Endothelial cell of umbilical vein (primary cell): ENCODE results near the gene PPCDC. TPM values are rescaled to one million over a fixed set of nuclear protein-coding genes. Genes with fewer than 3 reads are reported as not detected.

ENCODE experiments used
- BruUV-seq: library from RNA; stranded (reverse); fragments of 400-500 nt; replicated peaks from 2 replicates; lab custom pipeline; 2021; lab: Mats Ljungman, UMichigan
- CTCF ChIA-PET: fragments of 300-600, 350-600 bp; sonication (Branson Sonifier 250); formaldehyde crosslinking; loops from one replicate; lab custom pipeline; 2021; ENCODE audit warnings: antibody characterized with exemption, inconsistent platforms; lab: Charles Lee
- POLR2A ChIA-PET: fragments of 300-600, 350-600 bp; sonication (Branson Sonifier 250); formaldehyde crosslinking; loops from one replicate; lab custom pipeline; 2021; ENCODE audit warnings: antibody characterized with exemption, inconsistent platforms; lab: Charles Lee
- DNase-seq: peaks from one replicate; pipeline ENCODE4 v3.0.0-alpha.2; 2011; ENCODE audit warnings: low read depth, low spot score
- FAIRE-seq: peaks from 2 replicates; lab custom pipeline; 2011; peaks lifted over from hg19 to GRCh38; lab: Jason Lieb, UNC
- H2AFZ ChIP-seq: 2 replicates; pipeline ENCODE4 v1.6.0; 2012; ENCODE audit warnings: low read depth, low read length, control low read depth, inconsistent platforms
- H3K27ac ChIP-seq: 2 replicates; pipeline ENCODE4 v1.5.1; 2011; ENCODE audit warnings: low read depth, mild to moderate bottlenecking, control low read depth, low read length, moderate library complexity; ENCODE audit not compliant: insufficient read depth
- H3K27me3 ChIP-seq, 2 experiments: 2 replicates each; pipeline versions ENCODE4 v1.6.0 to v1.6.1; 2011; ENCODE audit warnings: low read length in 2 of 2, mixed read lengths in 1 of 2; ENCODE audit not compliant: control insufficient read depth in 2 of 2, insufficient read depth in 2 of 2
- H3K36me3 ChIP-seq, 2 experiments: 2 replicates in 1 of 2; 3 replicates in 1 of 2; pipeline ENCODE4 v1.5.1; 2011; ENCODE audit warnings: low read length in 2 of 2, mild to moderate bottlenecking in 1 of 2, moderate library complexity in 1 of 2; ENCODE audit not compliant: control insufficient read depth in 2 of 2, insufficient read depth in 2 of 2; ENCODE audit errors: extremely low read depth in 1 of 2
- H3K4me1 ChIP-seq: 3 replicates; pipeline ENCODE4 v1.5.1; 2011; ENCODE audit warnings: mild to moderate bottlenecking, low read length; ENCODE audit not compliant: control insufficient read depth, insufficient read depth; ENCODE audit errors: extremely low read depth
- H3K4me2 ChIP-seq: 2 replicates; pipeline ENCODE4 v1.6.1; 2011; ENCODE audit warnings: low read length, control low read depth, mixed read lengths; ENCODE audit not compliant: insufficient read depth
- H3K4me3 ChIP-seq, 3 experiments: fragments of 200-600 bp in 1 of 3; sonication (generic), shearing (Covaris generic) in 1 of 3; replicated peaks in 1 of 3; 2 replicates each; pipeline ENCODE4 v1.5.1; 2011 to 2016; ENCODE audit warnings: control low read depth in 3 of 3, low read length in 3 of 3, mild to moderate bottlenecking in 2 of 3, inconsistent platforms in 1 of 3, low read depth in 1 of 3, moderate library complexity in 1 of 3; ENCODE audit not compliant: insufficient read depth in 1 of 3
- H3K79me2 ChIP-seq: 2 replicates; pipeline ENCODE4 v1.6.0; 2012; ENCODE audit warnings: low read length, inconsistent platforms; ENCODE audit not compliant: control insufficient read depth, insufficient read depth
- H3K9ac ChIP-seq: replicated peaks from 2 replicates; pipeline ENCODE3; 2011; ENCODE audit warnings: low read length, control low read depth; ENCODE audit not compliant: insufficient read depth; ENCODE audit errors: extremely low read depth
- H3K9me1 ChIP-seq: replicated peaks from 3 replicates; pipeline ENCODE4 v1.6.0; 2011; ENCODE audit warnings: mild to moderate bottlenecking, low read length; ENCODE audit not compliant: control insufficient read depth, insufficient read depth; ENCODE audit errors: extremely low read depth
- H3K9me3 ChIP-seq: replicated peaks from 2 replicates; pipeline ENCODE4 v1.5.1; 2012; ENCODE audit warnings: low read length, inconsistent platforms; ENCODE audit not compliant: control insufficient read depth, insufficient read depth
- H4K20me1 ChIP-seq: replicated peaks from 2 replicates; pipeline ENCODE3; 2011; ENCODE audit warnings: mild to moderate bottlenecking, low read length; ENCODE audit not compliant: control insufficient read depth, insufficient read depth; ENCODE audit errors: extremely low read depth
- EZH2 ChIP-seq: IDR thresholded peaks from 2 replicates; pipeline ENCODE4 v1.6.1; 2012; ENCODE audit warnings: borderline replicate concordance, low read depth, mild to moderate bottlenecking, moderate library complexity, low read length, inconsistent platforms; ENCODE audit not compliant: severe bottlenecking
- FOS ChIP-seq: IDR thresholded peaks from 2 replicates; pipeline ENCODE4 v1.6.1; 2011; ENCODE audit warnings: mild to moderate bottlenecking, low read length, moderate library complexity, borderline replicate concordance; ENCODE audit not compliant: insufficient read depth
- GATA2 ChIP-seq: IDR thresholded peaks from 2 replicates; pipeline ENCODE4 v1.7.0; 2011; ENCODE audit warnings: low read depth, mild to moderate bottlenecking, moderate library complexity, mixed read lengths, low read length; ENCODE audit not compliant: insufficient read length, insufficient read depth
- JUN ChIP-seq: IDR thresholded peaks from 2 replicates; pipeline ENCODE4 v1.6.1; 2011; ENCODE audit warnings: borderline replicate concordance, low read depth; ENCODE audit not compliant: insufficient read length, insufficient read depth
- MYC ChIP-seq: IDR thresholded peaks from one replicate; pipeline ENCODE4 v1.6.1; 2011; ENCODE audit warnings: mild to moderate bottlenecking, low read depth, low read length
- POLR2A ChIP-seq: IDR thresholded peaks from 2 replicates; pipeline ENCODE4 v1.6.1; 2012; ENCODE audit warnings: low read depth, mild to moderate bottlenecking, control low read depth, low read length
- POLR2AphosphoS5 ChIP-seq: IDR thresholded peaks from 2 replicates; pipeline ENCODE4 v1.6.1; 2012; ENCODE audit warnings: low read depth, mild to moderate bottlenecking, control low read depth, low read length, moderate library complexity; ENCODE audit not compliant: insufficient read depth
- dilution Hi-C: fragments of 300-500 bp; cut with MboI; formaldehyde crosslinking; loops from one replicate; pipeline ENCODE4 v1.15.0; 2019; ENCODE audit warnings: low sequenced_read_pairs; ENCODE audit not compliant: extremely low pct_ligation_motif_present
- intact Hi-C: fragments of 100-400 bp; cut with micrococcal nuclease; formaldehyde crosslinking; loops from one replicate; pipeline ENCODE4 v1.10.0; 2022
- polyA plus RNA-seq, 4 experiments: library from polyadenylated mRNA; depleted of rRNA in 3 of 4; stranded (reverse) in 3 of 4; unstranded in 1 of 4; fragments of >200 nt; gene quantifications; 2 replicates each; pipeline versions ENCODE4 v1.2.1 to v1.2.3, GENCODE V29; 2011 to 2012; ENCODE audit warnings: missing spikeins in 1 of 4
- total RNA-seq: library from RNA; stranded (reverse); gene quantifications from 2 replicates; pipeline ENCODE4 v1.2.3, GENCODE V29; 2021
- TF ChIP-seq, protein P1 (sequence below), 2 donors: IDR thresholded peaks; 1 replicate in 1 of 2; 2 replicates in 1 of 2; pipeline ENCODE4 v1.5.1; 2011; ENCODE audit warnings: low read length in 2 of 2, mild to moderate bottlenecking in 2 of 2, moderate library complexity in 2 of 2, control low read depth in 1 of 2, inconsistent platforms in 1 of 2, low read depth in 1 of 2; ENCODE audit not compliant: insufficient read depth in 1 of 2; ENCODE audit errors: extremely low read depth in 1 of 2
- TF ChIP-seq, protein P2 (sequence below): IDR thresholded peaks from 2 replicates; pipeline ENCODE4 v1.6.1; 2011; ENCODE audit not compliant: insufficient read depth, insufficient read length

The PPCDC gene
- total and polyA plus RNA-seq, 2 donors (not counting 3 experiments of a cell fraction or from before 2014, with no cell fraction given), result 14.5 to 21.4 TPM

DNA sequence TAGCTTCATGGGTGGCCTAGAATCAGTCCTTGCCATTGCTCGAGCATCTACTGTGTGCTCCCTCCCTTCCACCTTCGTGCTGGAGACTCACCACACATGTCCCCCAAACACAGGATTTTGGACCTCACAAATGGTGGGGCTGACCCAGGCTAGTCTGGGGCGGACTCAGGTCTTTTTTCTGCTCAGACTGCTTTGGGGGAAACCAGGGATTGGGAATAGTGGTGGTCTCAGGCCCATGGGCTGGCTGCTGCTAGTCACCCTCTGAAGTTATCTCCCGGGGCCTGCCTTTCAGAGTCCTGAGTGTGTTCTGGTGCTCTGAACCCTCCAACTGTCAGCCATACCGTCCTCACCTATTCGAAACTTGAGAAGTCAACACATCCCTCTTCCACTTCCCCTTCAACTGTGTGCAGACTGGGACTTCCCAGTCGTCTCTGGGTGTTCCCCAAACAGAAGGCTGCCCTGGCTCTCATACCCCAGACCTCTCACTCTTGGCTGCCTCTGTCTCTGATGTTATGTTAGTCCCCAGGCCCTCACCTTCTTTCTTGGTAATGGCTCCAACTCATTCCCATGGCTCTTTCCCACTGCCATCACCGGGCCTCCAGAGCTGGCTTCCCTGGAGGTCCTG, 46.0 kb downstream of the PPCDC start:
- Histone ChIP-seq H3K4me3 (no peak overlapping the region), H3K27ac (no peak overlapping the region), H3K27me3 (no peaks in the 10 kb centered on the region), H3K9me3 (no peaks in the 10 kb centered on the region), H4K20me1 (no peaks in the 10 kb centered on the region), H3K79me2 (no peaks in the 10 kb centered on the region), H3K36me3 (no peaks in the 10 kb centered on the region), H3K9me1 (no peaks in the 10 kb centered on the region), H3K4me1 (no peaks in the 10 kb centered on the region), H2AFZ (no peak overlapping the region), H3K4me2 (no peak overlapping the region), H3K9ac (no peak overlapping the region)
- FAIRE-seq (no peak), DNase-seq (no peak)
- ChIA-PET CTCF (no interaction called here), POLR2A (no interaction called here)
- dilution Hi-C loops, result no loop called here
- intact Hi-C loops, result no loop called here
- no TSS peak for BruUV-seq
- TF ChIP-seq FOS (no peak), GATA2 (no peak), POLR2A (no peak), JUN (no peak), MYC (no peak), POLR2AphosphoS5 (no peak), EZH2 (no peak)
- TF ChIP-seq, protein P1, sequence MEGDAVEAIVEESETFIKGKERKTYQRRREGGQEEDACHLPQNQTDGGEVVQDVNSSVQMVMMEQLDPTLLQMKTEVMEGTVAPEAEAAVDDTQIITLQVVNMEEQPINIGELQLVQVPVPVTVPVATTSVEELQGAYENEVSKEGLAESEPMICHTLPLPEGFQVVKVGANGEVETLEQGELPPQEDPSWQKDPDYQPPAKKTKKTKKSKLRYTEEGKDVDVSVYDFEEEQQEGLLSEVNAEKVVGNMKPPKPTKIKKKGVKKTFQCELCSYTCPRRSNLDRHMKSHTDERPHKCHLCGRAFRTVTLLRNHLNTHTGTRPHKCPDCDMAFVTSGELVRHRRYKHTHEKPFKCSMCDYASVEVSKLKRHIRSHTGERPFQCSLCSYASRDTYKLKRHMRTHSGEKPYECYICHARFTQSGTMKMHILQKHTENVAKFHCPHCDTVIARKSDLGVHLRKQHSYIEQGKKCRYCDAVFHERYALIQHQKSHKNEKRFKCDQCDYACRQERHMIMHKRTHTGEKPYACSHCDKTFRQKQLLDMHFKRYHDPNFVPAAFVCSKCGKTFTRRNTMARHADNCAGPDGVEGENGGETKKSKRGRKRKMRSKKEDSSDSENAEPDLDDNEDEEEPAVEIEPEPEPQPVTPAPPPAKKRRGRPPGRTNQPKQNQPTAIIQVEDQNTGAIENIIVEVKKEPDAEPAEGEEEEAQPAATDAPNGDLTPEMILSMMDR (IDR thresholded peaks at IDR 0.05; ENCODE audit: extremely low read depth in 1 of 2, insufficient read depth in 1 of 2, low read depth in 1 of 2, low read length in 2 of 2), result no peak
- TF ChIP-seq, protein P2, sequence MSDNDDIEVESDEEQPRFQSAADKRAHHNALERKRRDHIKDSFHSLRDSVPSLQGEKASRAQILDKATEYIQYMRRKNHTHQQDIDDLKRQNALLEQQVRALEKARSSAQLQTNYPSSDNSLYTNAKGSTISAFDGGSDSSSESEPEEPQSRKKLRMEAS, result no peak
